HTERT RPE-1 (cell line): ENCODE measurements around the gene DNAJC18.
"Not testable (repeated sequence)": the region's sequence is repeated elsewhere in the genome, so short reads cannot be mapped to it uniquely, and the experiment has no call there.

Source experiments
- in situ Hi-C: fragments of 300-500 bp; cut with MboI; formaldehyde crosslinking; loops from 4 replicates; pipeline ENCODE4 v1.14.3; 2020; ENCODE audit warnings: low sequenced_read_pairs

DNAJC18 gene

GRCh38 chr5:139389701-139390638 is 49.4 kb downstream of the DNAJC18 start, which contains the start of gene MZB1:
MZB1 (minus strand) TSS chr5:139389913; CDS start chr5:139389856, 57 bp downstream.
- in situ Hi-C loops = no loop called here

- in situ Hi-C loops = no loop called here
These were observed 51.0 kb downstream of the DNAJC18 start for GRCh38 chr5:139388198-139388821.

- in situ Hi-C loops = no loop called here
These were observed 51.6 kb downstream of the DNAJC18 start for GRCh38 chr5:139387611-139388197.

DNA sequence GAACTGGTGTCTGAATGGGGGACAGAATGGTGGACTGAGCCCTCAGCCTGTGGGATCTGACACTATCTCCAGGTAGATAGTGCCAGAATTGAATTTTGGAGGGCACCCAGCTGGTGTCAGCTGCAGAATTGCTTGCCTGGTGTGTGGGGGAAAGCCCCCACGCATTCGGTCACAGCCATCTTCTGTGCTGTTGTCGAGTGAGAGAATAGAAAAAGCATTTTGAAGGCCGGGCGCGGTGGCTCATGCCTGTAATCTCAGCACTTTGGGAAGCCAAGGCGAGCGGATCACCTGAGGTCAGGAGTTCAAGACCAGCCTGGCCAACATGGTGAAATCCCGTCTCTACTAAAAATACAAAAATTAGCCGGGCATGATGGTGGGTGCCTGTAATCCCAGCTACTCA is 52.4 kb downstream of the DNAJC18 start:
- in situ Hi-C loops = not testable (repeated sequence)

DNA sequence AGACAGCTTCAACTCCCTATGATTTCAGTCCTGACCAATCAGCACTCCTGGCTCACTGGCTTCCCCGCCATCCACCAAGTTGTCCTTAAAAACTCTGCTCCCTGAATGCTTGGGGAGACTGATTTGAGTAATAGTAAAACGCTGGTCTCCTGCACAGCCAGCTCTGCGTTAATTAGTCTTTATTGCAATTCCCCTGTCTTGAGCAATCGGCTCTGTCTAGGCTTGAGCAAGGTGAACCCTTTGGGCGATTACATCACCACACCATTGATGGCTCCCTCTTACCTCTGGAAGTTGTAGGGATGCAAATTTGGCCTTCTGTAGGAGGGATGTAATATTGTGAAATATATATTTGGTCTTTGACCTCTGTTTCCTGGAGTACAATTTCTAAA is 53.3 kb downstream of the DNAJC18 start:
- in situ Hi-C loops = no loop called here

GRCh38 chr5:139385061-139386049 is 54.0 kb downstream of the DNAJC18 start:
- in situ Hi-C loops = no loop called here

DNA sequence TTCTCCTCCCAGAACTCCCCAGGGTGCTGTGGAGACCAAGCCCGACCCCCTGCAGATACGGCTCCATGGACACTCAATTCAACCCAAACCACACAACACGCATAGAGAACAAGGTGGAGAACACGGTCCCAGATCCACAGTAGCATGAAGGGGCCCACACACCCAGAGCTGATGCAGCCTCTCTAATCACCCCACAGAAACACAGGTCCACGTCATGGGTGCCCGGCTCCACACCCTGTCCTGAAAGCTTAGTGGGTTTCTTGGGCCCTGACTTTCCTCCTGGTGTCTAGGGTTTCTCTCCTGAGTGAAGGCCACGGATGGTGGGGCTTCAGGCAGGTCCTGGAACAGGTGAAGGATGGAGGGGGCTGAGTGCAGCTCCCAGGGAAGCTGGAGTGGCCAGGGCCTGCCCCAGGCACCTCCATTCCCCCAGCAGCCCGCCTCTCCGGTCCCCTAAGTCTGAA is 54.7 kb downstream of the DNAJC18 start:
- in situ Hi-C loops = no loop called here

DNA sequence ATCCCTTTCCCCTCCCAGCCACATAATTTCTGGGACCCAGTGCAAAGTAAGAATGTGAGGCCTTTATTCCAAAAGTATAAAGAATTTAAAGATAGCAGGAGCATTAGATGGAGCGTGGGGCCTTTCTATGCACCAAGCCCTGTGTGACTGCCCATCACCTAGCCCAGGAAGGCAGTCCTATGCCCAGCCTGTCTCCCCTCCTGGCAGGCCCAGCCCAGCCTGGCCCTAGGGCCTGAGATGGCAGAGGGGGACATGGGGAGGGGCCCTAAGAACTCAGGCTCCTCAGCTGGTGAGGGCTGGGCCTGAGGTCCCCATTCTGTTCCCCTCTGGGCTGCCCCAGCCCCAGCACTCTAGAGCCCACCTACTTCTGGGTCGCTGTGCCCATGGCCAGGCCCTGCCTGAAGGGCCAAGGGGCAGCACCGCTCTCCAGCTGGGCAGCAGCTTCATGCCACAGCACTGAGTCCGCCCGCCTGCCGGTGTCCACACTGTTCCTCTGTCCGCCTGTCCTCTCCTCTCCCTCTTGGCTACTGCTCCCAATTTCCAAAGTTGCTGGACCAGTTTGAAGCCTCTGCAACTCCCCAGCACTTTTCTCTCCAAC is 55.2 kb downstream of the DNAJC18 start:
- in situ Hi-C loops = no loop called here

DNA sequence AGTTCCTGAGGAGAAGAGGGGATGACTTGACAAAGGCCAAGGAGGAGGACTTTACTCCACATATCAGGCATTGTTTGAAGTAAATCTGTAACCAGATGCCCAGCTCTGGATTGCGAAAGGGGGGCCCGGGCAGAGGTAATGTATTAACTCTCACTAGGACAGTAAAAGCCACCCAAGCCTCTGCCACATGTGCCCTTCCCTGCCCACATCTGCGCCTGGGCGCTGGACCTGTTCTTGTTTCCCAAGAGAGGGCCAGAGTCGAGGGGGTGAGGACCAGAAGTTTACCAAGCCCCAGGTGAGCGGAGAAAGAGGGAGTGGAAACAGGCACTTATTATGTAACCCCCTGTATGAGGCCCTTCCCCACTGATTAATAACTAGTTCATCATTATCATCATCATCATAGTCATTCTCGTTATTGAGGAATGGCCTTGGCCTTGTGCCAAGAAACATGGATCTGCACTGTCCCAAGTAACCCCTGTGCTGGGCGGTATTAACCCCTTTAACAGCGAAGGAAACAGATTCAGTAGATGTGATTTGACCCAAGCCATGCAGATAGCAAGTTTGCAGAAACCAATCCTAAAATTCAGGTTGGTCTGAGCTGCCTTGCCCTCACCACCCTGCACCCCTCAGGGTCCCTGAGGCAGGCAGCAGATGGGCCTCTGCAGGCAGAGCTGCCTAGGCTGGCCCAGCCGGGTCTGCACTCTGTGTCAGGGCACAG is 55.9 kb downstream of the DNAJC18 start, which contains the start of gene SLC23A1:
TSS of gene SLC23A1 (minus strand) at position 23 of the 718 bp plus-strand sequence. CDS start 44 bp downstream, outside the sequence.
- in situ Hi-C loops = no loop called here

DNA sequence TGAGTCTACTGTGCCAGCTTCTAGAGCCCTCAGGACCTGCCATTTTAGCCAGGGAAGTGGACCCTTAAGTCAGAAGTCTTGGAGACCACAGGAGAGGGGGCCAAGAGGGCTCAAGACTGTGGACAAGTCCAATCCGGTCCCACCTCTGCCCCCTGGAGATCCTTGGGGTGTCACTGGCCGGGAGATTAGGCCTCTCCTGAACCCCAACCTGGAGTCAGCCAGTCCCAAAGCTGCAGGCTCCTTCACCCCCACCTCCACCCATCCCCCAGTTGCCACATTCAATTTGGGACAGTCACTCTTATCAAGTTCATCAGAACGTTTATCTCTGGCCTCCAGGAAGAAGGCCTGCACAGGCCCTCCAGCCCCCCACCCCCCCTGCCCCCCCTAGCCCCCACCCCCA is 56.5 kb downstream of the DNAJC18 start:
- in situ Hi-C loops = no loop called here

DNA sequence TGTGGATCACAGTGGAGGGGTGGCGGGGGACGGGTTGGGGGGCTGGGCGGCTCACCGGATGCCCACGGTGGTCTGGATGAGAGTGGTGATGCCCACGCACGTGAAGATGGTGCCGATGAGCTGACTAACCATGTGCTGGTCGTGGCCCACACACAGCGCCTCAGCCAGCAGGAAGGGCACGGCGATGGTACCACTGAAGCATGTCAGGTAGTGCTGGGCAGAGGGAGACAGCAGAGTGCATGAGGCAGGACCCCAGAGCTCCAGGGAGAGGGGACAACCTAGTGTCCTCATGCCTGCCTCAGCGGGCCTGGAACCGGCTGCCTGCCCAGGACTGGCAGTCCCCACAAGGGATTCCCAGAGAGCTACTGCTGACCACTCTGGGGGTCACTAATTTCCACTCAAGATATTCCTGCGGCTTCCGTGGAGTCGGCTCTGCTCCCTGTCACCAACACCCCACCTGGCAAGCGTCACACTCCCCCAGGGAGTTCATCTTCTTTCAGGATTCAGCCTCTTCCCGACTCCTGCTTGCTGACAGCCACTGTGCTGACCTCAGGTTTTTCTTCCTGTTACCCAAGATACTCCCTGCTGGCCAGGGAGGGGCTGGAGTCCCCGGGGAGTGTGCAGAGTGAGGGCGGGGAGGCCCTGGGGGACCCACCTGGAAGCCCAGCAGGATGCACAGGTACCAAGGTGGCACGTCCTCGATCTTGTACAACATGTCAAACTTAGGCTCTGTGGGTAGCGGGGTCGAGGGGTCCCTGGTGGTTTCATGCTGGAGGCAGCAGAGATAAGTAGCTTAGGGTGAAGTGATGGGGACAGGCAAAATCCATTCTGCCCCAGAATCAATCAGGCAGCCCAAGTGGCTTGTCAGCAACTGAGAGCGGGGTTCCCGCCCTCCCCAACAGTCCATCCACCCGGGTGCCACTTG is 57.2 kb downstream of the DNAJC18 start:
- in situ Hi-C loops = no loop called here

DNA sequence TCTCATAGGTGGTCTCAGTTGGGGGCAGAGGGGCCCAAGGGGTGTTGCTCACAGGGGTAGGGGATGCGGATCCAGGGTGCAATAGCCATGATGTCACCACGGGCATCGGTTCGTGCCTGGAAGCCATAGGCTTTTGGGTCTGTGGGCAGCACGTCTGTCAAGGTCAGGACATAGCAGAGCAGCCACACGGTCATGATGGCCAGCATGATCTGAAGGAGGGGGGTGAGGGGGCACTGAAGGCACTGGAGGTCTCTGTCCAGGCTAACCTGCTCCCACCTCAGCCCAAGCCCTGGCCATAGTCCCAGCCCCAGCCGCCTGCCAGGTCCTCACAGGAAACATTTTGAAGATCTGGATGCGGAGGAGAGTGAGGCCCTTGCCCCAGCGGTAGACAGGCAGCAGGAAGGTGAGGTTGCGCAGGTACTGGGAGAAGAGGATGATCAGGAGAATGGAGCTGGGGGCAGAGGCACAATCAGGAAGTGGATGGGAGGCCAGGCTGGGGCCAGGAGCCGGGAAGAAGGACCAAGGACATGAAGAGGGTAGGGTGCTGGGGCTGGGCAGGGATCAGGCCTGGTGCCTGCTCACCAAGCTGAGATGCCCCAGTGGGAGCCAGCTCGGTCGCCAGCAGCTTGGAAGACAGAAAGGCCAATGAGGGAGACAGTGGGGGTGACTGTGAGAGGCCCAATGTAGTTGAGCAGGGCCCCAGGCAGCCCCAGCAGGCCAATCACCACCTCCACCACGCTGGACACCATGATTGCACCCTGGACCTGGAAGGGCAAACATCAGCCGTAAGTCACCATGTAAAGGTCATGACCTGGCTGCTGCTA is 59.5 kb downstream of the DNAJC18 start:
- in situ Hi-C loops = no loop called here

DNA sequence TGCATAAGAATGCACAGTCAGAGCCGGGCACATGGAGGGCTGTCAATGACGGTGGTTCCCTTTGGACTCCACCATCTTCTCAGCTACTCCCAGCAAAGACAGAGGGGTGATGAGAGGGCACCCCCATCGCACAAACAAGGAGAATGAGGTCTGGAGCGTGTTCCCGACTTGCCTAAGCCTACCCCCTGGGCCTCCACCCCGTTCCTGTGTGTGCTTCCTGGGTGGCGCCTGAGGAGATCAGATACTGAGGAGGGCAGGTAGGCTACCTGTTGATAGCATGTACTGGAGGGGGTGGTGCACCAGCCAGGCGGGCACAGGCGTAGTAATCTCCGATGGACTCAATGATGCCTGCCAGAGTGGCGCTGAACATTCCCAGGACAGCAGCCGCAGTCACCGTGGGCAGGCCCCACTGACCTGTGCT is 60.4 kb downstream of the DNAJC18 start:
- in situ Hi-C loops = no loop called here

DNA sequence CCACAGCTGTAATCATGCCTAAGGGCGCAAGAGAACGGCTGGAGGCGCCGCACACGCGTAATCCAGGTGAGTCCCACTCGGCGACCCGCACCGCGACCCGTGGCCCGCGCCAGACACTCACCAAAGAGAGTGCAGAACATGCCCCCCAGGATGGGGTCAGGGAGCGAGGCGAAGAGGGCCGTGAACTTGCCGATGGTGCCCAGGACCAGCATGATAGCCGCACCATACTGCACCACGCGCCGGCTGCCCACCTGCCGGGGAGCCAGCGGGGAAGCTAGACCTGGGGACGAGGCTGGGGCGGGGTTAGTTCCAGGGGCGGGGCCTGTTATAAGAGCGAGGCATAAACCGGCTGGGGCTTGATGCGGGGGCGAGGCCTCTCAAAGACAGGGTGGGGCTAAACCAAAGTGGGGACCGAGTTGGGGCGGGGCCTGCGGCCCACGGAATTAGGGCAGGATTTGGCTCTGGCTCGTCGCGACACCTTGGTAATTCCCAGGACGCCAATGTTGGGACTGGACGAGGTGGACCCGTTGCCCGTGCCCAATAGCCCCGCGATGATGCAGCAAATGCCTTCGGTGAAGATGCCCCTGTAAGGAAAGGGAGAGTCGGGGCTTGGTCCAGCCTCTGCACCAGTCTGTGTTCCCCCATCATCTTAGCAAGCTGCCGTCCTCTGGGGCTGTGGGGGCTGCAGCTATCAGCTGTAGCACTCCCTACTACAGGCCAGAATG is 61.1 kb downstream of the DNAJC18 start:
- in situ Hi-C loops = no loop called here

DNA sequence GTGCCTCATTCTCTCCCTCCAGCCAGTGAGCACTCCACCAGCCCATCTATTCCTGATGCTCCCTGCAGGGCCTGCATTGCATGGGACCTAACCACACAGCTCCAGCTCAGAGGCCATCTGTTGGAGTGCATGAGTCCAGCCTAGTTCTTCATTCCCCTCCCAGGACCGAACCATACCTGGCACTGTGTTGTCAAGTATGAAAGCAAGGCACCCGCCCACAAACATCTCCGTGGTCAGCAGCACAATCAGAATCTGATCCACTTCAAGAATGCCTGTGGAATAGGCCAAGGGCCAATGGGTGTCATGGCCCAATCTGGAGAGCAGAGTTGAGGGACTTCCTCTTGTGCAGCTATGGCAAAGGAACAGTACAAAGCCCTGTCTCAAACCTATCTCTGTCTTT is 62.1 kb downstream of the DNAJC18 start:
- in situ Hi-C loops = no loop called here

- in situ Hi-C loops = no loop called here
These were observed 63.0 kb downstream of the DNAJC18 start for GRCh38 chr5:139376364-139376763.

GRCh38 chr5:139374909-139375308 is 64.4 kb downstream of the DNAJC18 start:
- in situ Hi-C loops = no loop called here
